Stimulated activated CD8-positive, alpha-beta memory T cell treated with anti-CD3 and anti-CD28 coated beads, Interleukin-7, amount 100 ng/mL, for 4 hours (primary cell): ENCODE results near the gene F7.

ENCODE experiments used
- DNase-seq, 2 donors: peaks; one replicate each; pipeline ENCODE4 v3.0.0-alpha.2; 2020; ENCODE audit warnings: low read depth in 2 of 2

F7 gene

DNA sequence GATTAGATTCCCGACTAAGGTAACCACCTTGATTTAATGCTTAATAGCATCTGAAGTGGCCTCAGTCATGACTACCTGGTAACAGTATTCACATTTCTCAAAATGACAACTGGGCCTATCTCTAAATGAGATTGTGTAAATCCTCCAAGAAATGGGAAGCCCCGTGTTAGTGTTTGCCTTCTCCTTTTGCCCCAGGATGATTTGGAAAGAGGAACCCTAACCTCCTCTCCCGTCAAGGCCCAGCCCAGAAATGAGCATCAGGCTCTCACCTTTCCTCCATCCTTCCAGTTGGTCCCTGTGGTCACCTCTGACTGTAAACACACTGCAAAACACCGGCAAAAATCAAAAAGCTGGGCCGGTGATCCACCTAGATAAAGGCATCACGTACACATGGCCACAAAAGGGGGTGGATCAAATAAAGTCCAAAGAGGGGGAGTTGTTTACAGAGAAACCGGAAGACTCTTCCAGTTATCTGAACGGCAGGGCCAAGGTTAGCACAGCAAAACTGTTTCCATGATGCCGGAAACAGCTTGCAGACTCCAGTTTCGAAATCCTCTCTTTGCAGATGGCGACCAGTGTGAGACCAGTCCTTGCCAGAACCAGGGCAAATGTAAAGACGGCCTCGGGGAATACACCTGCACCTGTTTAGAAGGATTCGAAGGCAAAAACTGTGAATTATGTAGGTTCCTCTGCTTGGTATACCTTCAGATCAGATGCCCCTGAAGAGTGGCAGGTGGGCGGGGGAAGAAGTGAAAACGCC is 33.4 kb downstream of the F7 start:
- DNase-seq = no peak

DNA sequence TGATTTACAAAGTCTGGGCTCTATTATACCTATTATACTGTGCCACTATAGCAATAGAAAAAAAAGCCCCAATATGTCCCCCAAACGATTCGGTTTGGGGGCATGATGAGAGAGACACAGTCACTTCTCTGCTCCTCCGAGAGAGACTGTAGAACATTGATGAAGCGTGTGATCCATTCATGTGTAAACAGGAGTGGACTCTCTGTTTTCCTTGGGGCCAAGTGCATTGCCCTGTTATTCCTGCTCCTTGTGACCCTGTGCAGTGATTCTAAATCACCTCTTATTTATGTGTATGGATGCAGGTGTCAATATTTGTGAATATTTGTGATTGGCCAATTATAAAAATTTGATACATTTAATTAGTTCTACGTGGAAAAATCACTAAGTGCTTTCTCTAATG is 34.0 kb downstream of the F7 start:
- no peak for DNase-seq

DNA sequence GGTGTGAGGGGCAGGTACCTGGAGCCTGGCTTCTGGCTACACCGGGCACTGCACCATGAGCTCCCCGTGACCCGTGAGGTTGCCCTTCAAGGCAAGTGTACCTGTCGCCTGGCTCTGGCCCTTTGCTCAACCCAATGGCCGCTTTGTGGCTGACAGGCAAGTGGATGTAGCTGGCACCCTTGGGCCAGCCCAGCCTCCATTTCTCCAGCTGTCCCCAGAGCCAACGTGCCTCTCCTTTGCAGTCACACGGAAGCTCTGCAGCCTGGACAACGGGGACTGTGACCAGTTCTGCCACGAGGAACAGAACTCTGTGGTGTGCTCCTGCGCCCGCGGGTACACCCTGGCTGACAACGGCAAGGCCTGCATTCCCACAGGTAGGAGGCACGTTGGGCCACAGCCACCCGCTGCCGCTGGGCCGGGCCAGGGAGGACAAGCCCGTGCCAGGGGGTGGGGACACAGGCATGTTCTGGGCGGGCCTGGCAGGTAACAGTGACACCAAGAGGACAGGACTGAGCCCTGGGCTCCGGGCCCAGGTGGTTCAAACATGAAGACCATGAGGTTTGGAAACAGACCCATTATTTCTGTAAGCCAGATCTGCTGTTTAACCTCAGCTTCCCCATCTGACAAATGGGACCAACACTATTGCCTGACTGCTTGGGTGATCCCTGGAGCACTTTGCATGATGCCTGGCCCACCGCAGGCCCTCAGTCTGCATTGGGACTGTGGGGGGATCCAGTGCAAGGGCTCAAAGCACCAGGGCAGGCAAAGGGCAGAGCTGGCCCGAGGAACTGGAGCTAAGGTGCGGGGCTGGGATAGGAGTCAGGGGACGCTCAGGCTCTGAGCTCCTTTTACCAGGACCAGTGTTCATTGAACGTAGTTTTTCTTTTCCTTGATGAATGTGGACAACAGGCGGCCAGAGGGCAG is 35.3 kb downstream of the F7 start:
- no peak for DNase-seq

DNA sequence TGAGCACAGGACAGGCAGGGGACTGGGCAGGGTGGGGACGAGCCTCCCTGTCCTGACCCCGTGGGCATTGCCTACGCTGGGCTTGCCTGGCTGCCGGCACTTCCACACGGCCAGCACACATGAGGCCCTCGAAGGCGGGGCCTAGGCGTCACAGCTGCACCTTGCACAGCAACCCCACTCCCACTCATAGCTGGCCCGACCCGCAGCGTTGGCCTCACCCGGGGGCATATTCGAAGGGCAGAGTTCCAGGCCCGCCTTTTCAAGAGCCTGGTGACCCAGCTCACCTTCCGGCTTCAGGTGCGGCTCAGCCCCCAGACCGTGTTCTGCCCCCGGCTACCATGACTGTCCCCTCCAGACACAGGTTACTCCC is 36.0 kb downstream of the F7 start:
- no peak for DNase-seq

DNA sequence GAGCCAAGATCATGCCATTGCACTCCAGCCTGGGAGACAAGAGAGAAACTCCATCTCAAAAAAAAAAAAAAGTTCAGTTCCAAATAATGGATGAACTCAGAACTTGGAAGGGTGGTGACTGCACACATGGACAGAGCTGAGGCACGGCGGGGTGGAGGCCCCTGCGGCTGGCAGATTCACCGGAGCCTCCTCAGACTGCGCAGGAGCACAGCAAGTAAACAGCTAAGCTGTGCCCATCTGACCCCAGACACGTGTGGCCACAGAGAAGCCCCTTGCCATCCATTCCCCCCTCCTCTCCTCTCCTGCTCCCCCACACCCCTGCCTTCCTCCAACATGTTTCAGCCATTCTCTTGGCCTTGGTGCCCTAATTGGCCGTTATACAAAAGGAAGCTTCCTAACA is 37.3 kb downstream of the F7 start:
- no peak for DNase-seq

DNA sequence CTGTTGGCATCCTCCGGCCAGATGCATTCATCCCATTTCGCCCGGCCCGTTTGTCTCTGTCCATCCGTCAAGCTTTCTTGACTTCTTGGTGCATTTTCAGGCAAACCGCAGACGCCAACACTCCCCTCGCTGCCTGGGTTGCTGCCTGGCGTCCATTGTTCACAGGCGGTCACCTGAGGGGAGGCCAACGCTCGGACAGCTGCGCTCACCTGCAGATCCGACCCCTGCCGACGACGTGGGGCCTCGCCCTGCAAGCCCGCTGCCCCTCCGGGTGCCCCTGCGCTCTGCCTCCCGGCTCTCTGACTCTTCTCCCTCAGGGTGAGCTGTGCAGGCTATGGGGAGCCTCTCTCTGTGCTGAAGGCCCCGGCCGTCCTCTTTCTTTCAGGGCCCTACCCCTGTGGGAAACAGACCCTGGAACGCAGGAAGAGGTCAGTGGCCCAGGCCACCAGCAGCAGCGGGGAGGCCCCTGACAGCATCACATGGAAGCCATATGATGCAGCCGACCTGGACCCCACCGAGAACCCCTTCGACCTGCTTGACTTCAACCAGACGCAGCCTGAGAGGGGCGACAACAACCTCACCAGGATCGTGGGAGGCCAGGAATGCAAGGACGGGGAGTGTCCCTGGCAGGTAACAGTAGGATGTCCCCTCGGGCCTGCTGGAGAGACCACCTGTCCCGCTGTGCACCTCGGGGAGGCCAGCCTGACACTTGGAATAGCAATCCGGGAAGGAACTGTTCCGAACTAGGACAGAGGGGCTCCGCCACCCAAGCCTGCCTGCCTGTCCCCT is 38.1 kb downstream of the F7 start:
- no peak for DNase-seq

DNA sequence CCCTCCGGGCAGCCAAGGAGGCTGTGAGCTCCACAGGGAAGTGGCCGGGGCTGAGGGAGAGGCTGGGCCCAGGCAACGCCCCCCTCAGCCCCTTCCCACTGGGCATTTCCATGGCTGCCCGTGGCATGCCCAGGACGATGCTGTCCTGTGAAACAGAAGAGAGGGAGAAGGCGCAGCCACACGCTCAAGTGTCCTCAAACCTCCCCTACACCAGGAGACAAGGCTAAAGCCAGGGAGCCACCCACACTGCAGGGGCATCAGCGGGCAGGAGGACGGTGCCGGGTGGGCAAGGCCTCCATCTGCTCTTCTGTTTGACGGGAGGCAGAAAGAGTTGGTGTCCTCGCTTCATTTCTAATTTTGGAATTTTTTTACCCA is 38.7 kb downstream of the F7 start:
- no peak for DNase-seq

DNA sequence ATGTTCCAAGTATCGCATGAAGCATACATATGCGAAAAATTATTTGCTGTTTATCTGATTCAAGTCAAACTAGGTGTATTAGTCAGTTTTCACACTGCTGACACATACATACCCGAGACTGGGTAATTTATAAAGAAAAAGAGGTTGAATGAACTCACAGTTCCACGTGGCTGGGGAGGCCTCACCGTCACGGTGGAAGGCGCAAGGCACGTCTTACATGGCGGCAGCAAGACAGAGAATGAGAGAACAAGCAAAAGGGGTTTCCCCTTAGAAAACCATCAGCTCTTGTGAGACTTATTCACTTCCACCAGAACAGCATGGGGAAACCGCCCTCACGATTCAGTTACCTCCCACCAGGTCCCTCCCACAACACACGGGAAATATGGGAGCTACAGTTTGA is 39.9 kb downstream of the F7 start:
- DNase-seq = no peak

DNA sequence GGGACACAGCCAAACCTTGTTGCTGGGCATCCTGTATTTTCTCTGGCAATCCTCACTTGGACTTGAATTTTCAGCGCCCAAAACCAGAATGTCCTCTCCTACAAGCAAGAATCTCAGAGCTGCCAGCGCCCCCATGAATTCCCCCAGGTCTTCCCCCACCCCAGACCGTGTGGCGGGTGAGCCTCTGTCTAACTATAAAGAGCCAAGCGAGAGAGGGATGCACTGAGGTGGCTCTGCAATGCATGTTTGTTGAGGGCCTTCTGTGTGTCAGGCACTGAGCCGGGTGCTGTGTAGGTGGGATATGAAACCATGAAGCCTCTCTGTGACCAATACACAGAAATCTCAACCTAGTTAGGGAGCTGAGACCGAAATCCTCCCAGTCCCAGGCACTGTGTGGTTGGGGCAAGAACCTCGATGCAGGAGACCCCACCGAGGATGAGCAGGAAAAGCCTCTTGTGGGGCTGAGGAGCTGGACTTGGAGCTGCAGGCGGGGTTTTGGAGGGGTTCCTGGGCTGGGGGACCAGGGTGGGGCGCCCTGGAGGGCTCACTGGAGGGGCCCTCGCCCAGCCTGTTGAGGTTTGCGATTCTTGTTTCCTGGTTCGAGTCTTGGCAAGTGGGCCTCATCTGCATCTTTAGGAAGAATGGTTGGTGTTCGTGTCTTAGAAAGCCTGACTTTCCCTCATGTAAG is 40.5 kb downstream of the F7 start:
- DNase-seq = no peak

DNA sequence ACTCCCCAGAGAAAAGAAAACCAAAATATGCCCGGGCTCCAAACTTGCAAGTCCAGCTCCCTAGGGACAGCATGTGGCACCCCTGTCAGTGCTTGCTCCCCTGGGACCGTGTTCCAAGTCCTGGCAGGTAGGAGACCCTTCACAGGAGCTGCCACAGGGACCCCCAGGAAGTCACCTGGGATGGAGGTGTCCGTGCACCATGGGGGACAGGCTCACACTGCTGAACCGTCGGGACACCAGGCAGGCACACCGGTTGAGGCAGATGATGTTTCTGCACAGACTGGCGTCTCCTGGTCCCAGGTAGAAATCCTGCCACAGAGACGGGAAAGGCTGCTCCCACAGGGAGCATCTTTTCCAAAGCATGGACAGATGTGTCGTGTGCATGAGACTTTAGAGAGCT is 41.2 kb downstream of the F7 start:
- DNase-seq = no peak

DNA sequence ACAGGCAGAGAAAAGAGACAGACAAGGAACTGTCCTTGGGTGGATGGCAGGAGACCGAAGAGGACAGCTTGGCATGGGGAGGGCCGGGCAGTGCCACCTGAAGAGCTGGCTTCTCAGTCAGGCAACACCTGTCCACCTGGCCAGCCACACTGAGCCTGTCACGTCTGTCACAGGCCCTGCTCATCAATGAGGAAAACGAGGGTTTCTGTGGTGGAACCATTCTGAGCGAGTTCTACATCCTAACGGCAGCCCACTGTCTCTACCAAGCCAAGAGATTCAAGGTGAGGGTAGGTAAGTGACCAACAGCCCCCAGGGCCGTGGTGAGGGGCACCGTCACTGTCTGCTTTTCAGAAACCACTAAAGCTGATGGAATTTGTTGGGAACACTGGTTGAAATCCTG is 41.6 kb downstream of the F7 start:
- no peak for DNase-seq

DNA sequence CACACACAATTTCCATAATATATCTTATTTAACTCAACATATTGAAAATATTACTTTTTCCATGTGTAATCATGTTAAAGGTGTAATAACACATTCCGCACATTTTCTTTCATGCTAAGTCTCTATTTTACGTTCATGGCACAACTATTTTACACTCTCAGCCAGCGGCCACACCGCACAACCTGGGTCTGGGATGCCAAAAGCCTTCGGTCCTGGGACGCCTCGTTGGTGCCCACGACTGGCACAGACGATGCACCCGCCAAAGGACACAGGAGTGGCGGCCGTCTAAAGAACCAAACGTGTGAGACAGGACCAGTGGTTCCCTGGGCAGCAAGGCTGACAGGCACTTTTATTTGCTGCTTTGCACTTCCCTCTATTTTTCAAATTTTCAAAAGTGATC is 42.8 kb downstream of the F7 start:
- DNase-seq = no peak

DNA sequence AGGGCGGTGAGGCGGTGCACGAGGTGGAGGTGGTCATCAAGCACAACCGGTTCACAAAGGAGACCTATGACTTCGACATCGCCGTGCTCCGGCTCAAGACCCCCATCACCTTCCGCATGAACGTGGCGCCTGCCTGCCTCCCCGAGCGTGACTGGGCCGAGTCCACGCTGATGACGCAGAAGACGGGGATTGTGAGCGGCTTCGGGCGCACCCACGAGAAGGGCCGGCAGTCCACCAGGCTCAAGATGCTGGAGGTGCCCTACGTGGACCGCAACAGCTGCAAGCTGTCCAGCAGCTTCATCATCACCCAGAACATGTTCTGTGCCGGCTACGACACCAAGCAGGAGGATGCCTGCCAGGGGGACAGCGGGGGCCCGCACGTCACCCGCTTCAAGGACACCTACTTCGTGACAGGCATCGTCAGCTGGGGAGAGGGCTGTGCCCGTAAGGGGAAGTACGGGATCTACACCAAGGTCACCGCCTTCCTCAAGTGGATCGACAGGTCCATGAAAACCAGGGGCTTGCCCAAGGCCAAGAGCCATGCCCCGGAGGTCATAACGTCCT is 43.4 kb downstream of the F7 start:
- DNase-seq = no peak

DNA sequence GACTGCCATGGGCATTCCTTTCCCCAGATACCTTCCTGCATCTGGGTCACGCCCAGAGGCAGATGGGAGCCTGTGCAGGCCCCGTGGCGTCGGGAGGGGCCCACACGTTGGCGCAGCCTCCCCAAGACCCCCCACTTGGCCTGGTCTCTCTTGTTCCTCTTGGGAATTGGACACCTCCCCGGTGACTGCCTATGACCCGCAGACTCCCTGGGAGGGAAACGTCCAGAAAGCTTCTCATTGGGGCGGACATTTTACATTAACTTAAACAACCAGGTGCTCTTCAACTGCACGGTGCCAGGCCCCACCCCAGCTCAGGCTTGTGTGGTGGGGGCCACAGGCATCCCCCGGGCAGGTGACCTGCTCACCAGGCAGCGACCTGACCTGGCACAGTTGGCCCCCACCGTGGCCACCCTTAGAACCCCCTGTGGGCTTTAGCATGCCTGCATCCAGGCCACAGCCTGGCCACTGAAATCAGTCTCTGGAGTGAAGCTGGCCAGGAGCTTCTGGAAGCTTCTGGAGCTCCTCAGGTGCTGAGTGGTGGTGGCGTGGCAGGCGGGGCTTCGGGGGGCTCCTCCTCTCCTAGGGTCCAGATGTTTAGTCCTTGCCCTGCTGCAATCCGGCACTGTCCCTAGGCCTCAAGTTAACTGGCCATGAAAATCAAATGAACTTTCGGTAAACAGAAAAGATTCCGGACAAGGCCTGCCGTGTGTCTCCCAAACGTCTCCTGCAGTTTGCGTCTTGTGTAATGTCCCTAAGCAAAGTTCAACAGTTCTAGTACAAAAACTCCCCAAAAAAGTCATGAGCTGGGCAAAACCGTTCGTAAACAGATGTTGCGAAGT is 44.3 kb downstream of the F7 start:
- no peak for DNase-seq

DNA sequence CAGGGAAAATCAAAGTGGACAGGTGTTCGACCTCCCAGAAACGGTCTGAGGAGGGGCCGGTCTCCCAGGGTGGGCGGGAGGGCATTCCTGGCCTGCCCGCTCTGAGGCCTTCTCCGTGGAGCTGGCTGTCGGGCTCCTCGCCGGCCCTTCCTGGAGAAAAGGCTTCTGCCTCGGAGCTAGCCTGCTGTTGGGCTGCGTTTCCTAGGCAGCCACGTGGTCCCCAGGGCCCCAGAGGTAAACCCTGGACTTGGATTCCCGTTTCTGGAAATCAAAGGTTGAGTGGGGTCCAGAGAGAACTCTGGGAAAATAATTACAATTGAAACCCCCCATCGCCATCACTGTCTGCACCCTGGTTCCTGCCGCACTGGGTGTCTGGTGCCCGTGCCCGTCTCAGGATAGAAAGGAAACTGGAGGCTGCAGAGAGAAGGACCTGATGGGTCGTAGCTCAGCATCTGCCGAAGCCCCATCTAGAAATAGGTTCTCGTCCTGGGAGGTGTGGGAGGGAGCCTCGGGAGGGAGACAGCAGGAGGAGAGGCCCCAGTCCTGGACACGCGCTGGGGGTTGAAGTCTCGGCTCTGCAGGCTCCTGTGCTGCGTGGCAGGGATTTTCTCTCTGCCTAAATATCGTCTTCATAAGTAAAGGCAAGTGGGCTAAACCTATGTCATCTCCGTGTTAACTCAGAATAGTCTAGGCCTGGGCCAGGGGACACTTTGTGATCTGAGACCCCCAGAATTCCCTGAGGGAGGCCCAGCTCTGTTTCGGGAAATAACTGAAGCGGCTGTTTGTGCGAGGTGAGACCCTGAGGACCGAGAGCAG is 45.2 kb downstream of the F7 start:
- no peak for DNase-seq

DNA sequence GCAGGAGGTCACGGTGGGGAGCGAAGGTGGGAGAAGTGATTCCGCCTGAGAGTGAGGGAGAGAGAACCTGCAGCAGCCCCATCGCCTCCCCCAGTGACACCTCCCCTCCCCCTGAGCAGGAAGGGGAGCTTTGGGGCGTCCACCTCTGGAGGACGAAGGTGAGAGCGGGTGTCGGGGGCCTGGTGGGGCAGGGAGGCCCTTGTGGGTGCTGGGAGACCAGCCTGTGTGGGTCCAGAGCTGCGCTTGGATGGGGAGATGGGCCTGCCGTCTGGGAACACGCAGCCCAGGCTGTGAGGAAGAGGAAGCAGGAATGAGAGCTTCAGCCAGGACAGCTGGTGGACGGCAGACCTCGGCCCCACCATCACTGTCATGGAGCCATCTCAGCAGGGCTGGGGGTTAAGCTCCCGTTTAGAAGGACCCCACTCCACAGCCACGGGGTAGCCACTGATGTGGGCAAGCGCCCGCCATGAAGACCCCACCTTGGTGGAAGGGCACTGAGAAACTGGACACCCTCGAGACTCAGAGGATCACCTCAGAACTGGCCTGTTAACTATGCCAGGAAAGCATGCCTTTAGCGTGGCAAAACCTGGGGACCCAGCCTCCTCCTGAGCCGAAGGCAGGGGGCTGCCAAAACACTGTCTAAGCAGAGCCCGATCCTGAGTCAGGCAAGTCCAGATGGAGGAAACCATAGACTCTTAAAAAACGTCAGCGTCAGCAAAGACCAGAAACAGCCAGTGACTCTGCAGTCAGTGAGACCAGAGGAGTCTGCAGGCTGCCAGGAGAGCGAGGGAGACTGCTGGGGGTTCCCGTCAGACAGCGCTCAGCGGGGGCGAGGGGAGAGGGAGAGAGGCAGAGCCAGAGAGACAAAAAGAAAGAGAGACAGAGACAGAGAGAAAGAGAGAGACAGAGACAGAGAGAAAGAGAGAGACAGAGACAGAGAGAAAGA is 46.4 kb downstream of the F7 start:
- no peak for DNase-seq

DNA sequence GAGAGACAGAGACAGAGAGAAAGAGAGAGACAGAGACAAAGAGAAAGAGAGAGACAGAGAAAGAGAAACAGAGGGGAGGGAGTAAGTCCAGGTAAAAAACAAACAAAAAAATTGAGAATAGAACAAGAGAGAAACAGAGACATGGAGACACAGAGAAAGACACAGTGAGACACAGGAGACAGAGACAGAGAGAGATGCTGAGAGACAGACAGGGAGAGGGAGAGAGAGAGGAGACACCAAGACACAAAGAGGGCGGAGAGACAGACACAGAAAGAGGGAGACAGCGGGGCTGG is 47.0 kb downstream of the F7 start:
- no peak for DNase-seq

DNA sequence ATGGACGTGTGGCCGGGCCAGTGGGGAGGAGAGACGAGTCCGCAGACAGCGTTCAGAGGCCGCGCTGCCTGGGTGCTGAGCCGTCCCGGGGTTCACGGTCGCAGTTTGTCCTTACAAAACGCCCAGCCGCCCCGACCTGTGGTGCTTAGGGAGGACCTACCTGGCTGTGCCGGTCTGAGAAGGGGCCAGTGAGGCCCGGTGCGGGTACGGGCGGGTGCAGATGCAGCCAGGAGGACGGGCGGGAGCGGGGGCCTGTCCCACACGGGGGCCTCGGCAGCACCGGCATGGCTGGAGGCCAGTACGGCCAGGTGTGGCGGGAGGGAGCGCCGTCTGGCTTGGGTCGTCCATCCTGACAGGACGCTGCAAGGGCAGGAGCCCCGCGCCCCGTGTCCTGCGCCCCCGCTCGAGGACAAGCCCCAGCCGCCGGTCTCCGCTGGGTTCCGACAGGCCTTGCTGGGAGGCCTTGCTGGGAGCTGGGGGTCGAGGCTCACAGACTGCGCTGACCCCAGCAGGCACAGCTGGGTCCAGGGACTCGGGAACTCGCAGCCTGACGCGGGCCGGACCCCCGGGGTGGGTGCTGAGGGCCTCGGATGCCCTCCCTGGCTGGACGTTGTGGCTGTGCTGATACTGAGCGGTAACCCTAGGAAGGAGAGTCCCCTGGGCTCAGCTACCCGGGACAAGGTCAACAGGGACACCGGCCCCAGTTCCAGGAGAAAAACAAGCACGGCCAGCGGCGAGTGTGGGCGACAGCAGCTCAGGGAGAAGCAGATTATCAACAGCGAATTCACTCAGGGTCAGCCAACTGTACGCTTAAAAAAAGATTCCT is 47.6 kb downstream of the F7 start:
- DNase-seq = no peak
